HEK293T (cell line): ENCODE data around the gene ACD.

Experiments used
- CTCF ChIA-PET: fragments of 350-600 bp; formaldehyde crosslinking; extraction: SDS; loops from one replicate; lab custom pipeline; 2021; ENCODE audit warnings: antibody characterized with exemption, inconsistent platforms; lab: Yijun Ruan, JAX
- POLR2A ChIA-PET: fragments of 350-600 bp; formaldehyde crosslinking; extraction: SDS; loops from one replicate; lab custom pipeline; 2020; ENCODE audit warnings: antibody characterized with exemption, inconsistent platforms; lab: Yijun Ruan, JAX
- DNase-seq: peaks from one replicate; pipeline ENCODE4 v3.0.0; 2012; ENCODE audit warnings: mixed read lengths; ENCODE audit errors: extremely low spot score
- ARNT ChIP-seq: fragments of 450-650 bp; IDR thresholded peaks from 2 replicates; pipeline ENCODE4 v1.6.1; 2017; ENCODE audit warnings: mild to moderate bottlenecking
- BHLHE40 ChIP-seq: fragments of 450-650 bp; IDR thresholded peaks from 2 replicates; pipeline ENCODE4 v1.6.1; 2016; ENCODE audit warnings: mild to moderate bottlenecking, moderate library complexity, borderline replicate concordance
- CTBP1 ChIP-seq: fragments of 450-650 bp; IDR thresholded peaks from 2 replicates; pipeline ENCODE4 v1.6.1; 2016; ENCODE audit warnings: borderline replicate concordance
- ELF4 ChIP-seq: fragments of 450-650 bp; IDR thresholded peaks from 2 replicates; pipeline ENCODE4 v1.6.1; 2017; ENCODE audit warnings: antibody characterized with exemption
- FOXA1 ChIP-seq: fragments of 450-650 bp; IDR thresholded peaks from 2 replicates; pipeline ENCODE4 v1.6.1; 2016; ENCODE audit warnings: mild to moderate bottlenecking
- FOXK2 ChIP-seq: fragments of 450-650 bp; IDR thresholded peaks from 2 replicates; pipeline ENCODE4 v1.6.1; 2016; ENCODE audit warnings: mild to moderate bottlenecking
- FOXM1 ChIP-seq: fragments of 450-650 bp; IDR thresholded peaks from 2 replicates; pipeline ENCODE4 v1.6.1; 2017; ENCODE audit warnings: mild to moderate bottlenecking, borderline replicate concordance
- HDGF ChIP-seq: fragments of 450-650 bp; IDR thresholded peaks from 2 replicates; pipeline ENCODE4 v1.6.1; 2017; ENCODE audit warnings: antibody characterized with exemption, borderline replicate concordance
- L3MBTL2 ChIP-seq: fragments of 450-650 bp; conservative IDR thresholded peaks from 2 replicates; pipeline ENCODE4 v1.6.1; 2016; ENCODE audit warnings: mild to moderate bottlenecking
- LEF1 ChIP-seq: fragments of 450-650 bp; IDR thresholded peaks from 2 replicates; pipeline ENCODE4 v1.6.1; 2017; ENCODE audit warnings: mild to moderate bottlenecking, borderline replicate concordance
- NFRKB ChIP-seq: fragments of 450-650 bp; IDR thresholded peaks from 2 replicates; pipeline ENCODE4 v1.6.1; 2016; ENCODE audit warnings: mild to moderate bottlenecking, moderate library complexity
- PKNOX1 ChIP-seq: fragments of 450-650 bp; IDR thresholded peaks from 2 replicates; pipeline ENCODE4 v1.6.1; 2016
- SP1 ChIP-seq: fragments of 450-650 bp; IDR thresholded peaks from 2 replicates; pipeline ENCODE4 v1.6.1; 2017
- SUZ12 ChIP-seq: fragments of 450-650 bp; IDR thresholded peaks from 2 replicates; pipeline ENCODE4 v1.6.1; 2016; ENCODE audit warnings: mild to moderate bottlenecking
- TARDBP ChIP-seq: fragments of 450-650 bp; IDR thresholded peaks from 2 replicates; pipeline ENCODE4 v1.6.1; 2016
- ZNF384 ChIP-seq: fragments of 450-650 bp; IDR thresholded peaks from 2 replicates; pipeline ENCODE4 v1.6.1; 2016

Gene ACD

DNA sequence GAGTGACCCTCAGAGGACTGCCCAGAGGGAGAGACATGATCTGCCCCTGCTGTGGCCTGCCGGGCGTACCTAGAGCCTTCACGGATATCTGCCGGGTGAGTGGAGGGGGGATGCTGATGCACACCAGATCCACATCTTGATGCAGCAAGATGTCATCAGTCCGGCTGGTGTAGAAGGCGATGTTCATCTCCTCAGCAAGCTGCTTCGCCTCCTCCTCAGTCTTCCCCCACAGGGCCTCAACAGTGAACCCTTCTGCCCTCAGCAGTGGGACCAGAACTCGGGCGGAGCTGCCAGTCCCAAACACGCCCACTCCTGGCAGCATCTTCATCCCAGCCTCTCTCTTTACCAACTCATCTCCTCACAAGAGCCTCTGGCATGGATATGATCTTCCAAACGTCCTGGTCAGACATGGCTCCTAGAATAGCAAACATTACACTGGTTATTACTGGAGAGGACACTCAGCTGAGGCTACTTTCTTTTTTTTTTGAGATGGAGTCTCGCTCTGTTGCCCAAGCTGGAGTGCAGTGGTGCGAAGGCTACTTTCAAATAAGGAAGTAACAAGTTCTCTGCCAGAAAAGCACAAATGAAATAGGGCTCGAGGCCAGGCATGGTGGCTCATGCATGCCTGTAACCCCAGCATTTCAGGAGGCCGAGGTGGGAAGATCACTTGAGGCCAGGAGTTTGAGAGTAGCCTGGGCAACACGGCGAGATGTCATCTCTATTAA is 25.5 kb upstream of the ACD start:
- TF ChIP-seq SUZ12 (no peak), HDGF (no peak), CTBP1 (no peak), L3MBTL2 (no peak), FOXK2 (no peak), LEF1 (no peak), ELF4 (no peak)
- CTCF ChIA-PET: no interaction called here
- DNase-seq: no peak
- POLR2A ChIA-PET: no interaction called here

DNA sequence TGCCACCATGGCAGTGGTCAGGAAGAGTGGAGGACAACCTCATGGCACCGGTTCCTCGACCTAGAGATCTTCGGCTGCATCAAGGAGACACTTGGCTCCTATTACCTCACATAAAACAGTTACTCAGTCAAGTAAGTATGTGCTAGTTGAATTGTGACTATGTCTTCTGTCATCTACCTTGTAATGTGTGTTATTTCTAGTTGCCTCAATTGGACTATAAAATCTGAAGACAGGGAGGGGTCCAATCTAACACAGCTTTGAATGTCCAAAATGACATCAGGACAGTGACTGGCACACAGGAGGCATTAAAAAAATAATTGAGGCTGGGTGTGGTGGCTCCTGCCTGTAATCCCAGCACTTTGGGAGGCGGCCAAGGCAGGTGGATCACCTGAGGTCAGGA is 23.7 kb upstream of the ACD start:
- no peak for TF ChIP-seq BHLHE40
- CTCF ChIA-PET: interaction anchor here (0.9 kb wide), 1 partner anchor 133 kb away, joined by 4 read pairs; no protein-coding TSS in a partner anchor
- POLR2A ChIA-PET: interaction anchor here (1.0 kb wide), 1 partner anchor 35 kb away, joined by 3 read pairs; the partner anchor contains the start of gene GFOD2
- no peak for DNase-seq

GRCh38 chr16:67679935-67680897 is 20.2 kb upstream of the ACD start:
- no peak for DNase-seq
- ChIA-PET CTCF (no interaction called here), POLR2A (interaction anchor here (2.1 kb wide), 1 partner anchor 39 kb away, joined by 6 read pairs; the partner anchor contains the start of gene GFOD2)
- no peak for TF ChIP-seq ZNF384
- TF ChIP-seq FOXA1: no peak
- no peak for TF ChIP-seq SP1
- TF ChIP-seq ELF4: no peak
- TF ChIP-seq BHLHE40: no peak
- TF ChIP-seq TARDBP: no peak
- no peak for TF ChIP-seq PKNOX1
- no peak for TF ChIP-seq SUZ12
- no peak for TF ChIP-seq FOXK2

DNA sequence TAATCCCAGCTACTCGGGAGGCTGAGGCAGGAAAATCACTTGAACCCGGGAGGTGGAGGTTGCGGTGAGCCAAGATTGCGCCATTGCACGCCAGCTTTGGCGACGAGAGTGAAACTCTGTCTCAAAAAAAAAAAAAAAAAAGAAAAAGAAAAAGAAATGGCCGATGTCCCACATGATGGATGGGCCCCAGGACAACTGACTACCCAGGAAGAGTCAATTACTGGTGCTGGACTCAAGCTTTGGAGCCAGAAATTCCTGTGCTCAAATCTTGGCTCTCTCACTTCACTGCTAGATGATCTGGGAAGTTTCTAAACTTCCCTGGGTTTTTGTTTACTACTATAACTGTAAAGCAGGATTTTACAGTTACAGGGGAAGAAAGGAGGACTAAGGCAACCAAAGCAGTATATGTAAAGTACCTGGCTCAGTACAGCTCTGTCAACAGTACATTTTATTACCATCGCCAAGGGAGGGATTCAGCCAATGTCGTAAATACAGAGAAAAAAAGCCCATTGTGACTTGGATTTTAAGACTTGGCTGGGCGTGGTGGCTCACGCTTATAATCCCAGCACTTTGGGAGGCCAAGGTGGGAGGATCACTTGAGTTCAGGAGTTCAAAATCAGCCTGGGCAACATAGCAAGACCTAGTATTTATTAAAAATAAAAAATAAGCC is 18.4 kb upstream of the ACD start:
- POLR2A ChIA-PET: interaction anchor here (1.3 to 2.1 kb wide), 2 partner anchors 40 to 41 kb away, joined by 5 to 6 read pairs; partner anchors contain the start of gene GFOD2
- TF ChIP-seq FOXA1: no peak
- TF ChIP-seq CTBP1: no peak
- TF ChIP-seq ARNT: no peak
- no peak for TF ChIP-seq L3MBTL2
- no peak for TF ChIP-seq FOXM1
- no peak for TF ChIP-seq FOXK2
- TF ChIP-seq ZNF384: peak; percentile 66; the same call in 1 of the 2 replicates
- no peak for TF ChIP-seq BHLHE40
- TF ChIP-seq HDGF: no peak
- TF ChIP-seq NFRKB: no peak
- TF ChIP-seq PKNOX1: peak; percentile 87
- CTCF ChIA-PET: interaction anchor here (0.6 kb wide), 1 partner anchor 15 kb away, joined by 3 read pairs; no protein-coding TSS in a partner anchor
- peak; percentile 42 for DNase-seq

DNA sequence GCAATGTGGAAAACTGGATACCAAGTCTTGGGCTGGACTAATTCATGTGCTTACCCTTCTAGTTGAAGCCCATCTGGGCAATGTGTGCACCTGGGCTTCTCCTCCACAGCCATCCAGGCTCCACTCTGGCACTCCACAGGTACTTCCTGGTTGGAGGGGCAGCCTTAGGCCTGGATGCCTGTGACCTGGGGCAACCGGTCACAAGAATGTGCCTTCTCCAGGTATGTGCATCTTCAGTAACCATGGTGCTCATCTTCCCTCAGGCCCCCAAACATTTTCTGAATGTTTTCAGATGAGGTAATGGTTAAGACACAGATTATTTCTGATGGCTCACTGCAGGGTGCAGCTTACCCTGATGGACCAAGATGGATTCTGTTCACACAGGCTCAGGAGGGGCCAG is 17.7 kb upstream of the ACD start:
- no peak for TF ChIP-seq FOXA1
- no peak for TF ChIP-seq PKNOX1
- TF ChIP-seq TARDBP: no peak
- no peak for TF ChIP-seq ARNT
- TF ChIP-seq LEF1: no peak
- TF ChIP-seq ELF4: no peak
- no peak for TF ChIP-seq SUZ12
- TF ChIP-seq CTBP1: no peak
- no peak for TF ChIP-seq L3MBTL2
- TF ChIP-seq SP1: no peak
- TF ChIP-seq NFRKB: no peak
- TF ChIP-seq FOXM1: no peak
- no peak for TF ChIP-seq FOXK2
- no peak for TF ChIP-seq HDGF
- TF ChIP-seq BHLHE40: no peak
- no peak for TF ChIP-seq ZNF384
- ChIA-PET POLR2A (interaction anchor here (1.3 kb wide), 1 partner anchor 41 kb away, joined by 5 read pairs; the partner anchor contains the start of gene GFOD2), CTCF (no interaction called here)
- DNase-seq: no peak
